ENCODE data around the gene GOLPH3.
"Not testable (repeated sequence)": the region's sequence is repeated elsewhere in the genome, so short reads cannot be mapped to it uniquely, and the experiment has no call there.

The GOLPH3 gene

GRCh38 chr5:32174011-32174870 lies at the start of gene GOLPH3:
Gene GOLPH3, minus strand, starts transcription at chr5:32174319. Its CDS starts 285 bp downstream, at chr5:32174034.
- peak; percentile 91 for DNase-seq

GRCh38 chr5:32222723-32223470 lies 48.8 kb upstream of the GOLPH3 start:
- DNase-seq, result peak; percentile 27

DNA sequence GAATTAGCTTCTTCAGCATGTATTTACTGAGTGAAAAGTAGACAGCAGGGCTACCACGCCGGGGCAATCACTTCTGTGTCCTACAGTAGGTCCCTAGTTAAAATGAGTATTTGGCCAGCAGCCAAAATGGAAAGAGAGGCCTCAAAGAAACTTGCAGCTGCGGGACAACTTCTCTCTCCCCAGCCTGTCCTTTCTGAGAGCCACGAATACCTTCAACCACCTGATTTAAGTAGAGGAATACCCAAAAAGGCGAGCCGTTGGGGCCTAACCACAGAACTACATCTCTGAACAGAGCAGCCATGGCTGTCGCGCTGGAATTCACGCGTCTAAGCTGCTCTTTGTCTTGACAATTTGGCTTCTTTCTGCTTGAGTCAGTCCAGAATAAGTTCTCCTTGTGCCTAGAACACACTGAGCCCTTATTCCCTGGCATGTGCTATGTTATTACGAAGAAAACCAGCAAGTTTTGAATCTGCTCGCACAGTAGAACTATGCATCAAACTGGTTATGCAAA lies 43.8 kb upstream of the GOLPH3 start:
- DNase-seq, result no peak

GRCh38 chr5:32214344-32214743 lies 40.2 kb upstream of the GOLPH3 start:
- DNase-seq, result not testable (repeated sequence)

DNA sequence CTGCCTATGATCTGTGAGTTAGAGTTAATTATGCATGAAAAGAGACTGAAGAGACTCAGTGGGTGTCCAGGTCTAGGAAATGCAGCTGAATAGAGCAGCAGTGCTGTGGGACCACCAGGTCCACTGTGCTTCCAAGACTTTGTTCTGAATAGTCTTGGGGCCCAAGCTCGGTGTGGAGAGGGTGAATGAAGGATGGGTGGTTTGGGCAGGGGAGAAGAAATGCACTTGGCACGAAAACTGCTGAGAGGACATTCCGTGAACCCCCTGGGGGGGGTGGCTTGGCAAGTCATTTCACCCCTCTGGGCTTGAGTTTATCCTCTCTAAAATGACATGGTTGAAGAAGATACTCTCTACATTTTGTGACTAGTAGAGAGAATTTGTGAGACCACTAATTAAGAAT lies 36.0 kb upstream of the GOLPH3 start:
- no peak for DNase-seq

- not testable (repeated sequence) for DNase-seq
Observed at GRCh38 chr5:32208837-32209236, 34.7 kb upstream of the GOLPH3 start.

DNA sequence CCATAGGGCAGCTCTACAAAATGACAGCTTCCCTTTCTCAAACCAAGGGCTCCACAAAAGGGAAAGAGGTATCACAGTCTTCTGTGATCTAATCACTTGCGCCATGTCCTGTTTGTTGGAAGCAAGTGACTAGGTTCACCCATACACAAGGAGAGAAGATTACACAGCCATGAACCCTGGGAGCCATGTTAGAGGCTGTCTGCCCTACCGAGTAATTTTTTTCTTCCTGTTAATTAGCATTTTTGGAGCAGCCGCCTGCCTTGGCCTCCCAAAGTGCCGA lies 33.2 kb upstream of the GOLPH3 start:
- no peak for DNase-seq

DNA sequence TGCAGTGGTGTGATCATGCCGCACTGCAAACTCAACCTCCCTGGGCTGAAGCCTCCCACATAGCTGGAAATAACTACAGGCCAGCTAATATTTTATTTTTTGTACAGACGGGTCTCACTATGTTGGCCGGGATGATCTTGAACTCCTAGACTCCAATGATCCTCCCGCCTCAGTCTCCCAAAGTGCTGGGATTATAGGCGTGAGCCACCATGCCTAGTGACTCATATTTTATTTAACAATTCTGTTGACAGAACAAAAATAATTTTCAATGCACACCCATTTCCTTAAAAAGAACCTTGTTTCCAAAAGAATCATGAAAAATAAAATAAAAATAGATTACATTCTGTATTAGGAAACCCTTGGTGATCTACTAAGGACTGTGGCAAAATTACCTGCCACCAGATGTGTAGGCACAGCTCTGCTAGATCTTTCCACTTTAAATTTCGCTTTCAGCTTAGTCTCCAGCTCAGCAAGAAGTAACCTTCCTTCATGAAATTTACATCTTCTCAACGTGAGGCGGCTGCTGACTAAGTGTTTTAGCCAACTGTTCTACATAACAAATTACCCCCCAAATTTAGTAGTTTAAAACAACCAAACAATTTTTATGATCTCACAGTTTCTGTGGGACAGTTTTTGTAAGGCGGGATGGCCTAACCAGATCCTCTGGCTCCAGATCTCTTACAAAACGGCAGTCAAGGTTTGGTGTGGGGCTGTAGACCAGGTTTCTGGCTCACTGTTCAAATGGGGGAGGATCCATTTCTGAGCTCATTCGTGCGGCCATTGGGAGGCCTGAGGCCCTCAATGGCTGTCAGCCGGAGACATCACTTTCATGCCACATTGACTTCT lies 32.6 kb upstream of the GOLPH3 start:
- DNase-seq, result no peak

GRCh38 chr5:32206053-32206452 lies 31.9 kb upstream of the GOLPH3 start:
- no peak for DNase-seq

DNA sequence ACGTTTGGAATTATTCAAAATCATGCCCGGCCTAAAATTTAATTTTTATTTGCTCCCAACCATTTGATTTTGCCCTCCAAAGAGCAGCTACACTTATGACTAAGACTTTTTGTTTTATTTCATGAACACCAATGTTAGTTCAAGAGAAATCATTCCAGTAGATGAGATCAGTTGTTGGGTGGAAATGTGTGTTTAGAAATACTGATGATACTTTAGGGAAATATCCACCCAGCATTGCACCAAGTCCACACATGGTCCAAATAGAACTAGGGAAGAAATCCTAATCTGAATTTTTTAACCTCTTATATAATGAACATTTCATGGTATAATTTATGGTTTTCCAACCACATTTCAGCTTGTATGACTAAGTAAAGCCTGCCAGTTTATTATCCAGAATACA lies 28.3 kb upstream of the GOLPH3 start:
- DNase-seq, result peak; percentile 71

- DNase-seq, result peak; percentile 14
Observed at GRCh38 chr5:32201122-32201753, 27.1 kb upstream of the GOLPH3 start.

DNA sequence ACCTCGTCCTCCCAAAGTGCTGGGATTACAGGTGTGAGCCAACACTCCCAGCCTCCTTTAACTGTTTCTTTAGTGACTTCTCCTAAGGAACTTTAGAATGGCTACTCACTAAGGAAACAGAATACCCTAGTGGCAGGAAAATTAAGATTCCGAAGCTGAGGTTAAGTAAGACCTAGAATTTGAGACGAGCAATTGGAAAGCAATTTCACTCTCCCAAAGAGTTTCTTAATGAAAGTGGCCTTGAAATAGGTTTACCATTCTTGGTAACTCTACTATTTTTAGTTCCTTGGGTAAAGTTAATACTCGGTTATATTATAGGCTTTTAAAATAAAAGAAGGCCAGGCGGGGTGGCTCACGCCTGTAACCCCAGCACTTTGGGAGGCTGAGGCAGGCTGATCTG lies 22.9 kb upstream of the GOLPH3 start:
- DNase-seq, result no peak

DNA sequence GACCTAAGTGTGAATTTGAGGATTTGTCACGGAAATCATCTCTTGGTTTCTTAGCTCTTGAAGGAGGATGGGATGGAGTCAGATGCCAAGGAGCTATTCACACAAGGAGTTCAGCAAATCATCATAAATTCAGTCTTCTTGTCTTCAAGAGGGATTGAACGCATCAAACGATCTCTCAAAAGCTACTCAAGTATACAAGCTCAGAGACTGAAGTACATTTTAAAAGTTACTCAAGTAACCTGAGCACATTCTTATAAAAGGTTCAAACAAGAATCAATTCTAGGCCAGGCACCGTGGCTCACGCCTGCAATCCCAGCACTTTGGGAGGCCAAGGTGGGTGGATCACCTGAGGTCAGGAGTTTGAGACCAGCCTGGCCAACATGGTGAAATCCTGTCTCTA lies 21.1 kb upstream of the GOLPH3 start:
- no peak for DNase-seq

DNA sequence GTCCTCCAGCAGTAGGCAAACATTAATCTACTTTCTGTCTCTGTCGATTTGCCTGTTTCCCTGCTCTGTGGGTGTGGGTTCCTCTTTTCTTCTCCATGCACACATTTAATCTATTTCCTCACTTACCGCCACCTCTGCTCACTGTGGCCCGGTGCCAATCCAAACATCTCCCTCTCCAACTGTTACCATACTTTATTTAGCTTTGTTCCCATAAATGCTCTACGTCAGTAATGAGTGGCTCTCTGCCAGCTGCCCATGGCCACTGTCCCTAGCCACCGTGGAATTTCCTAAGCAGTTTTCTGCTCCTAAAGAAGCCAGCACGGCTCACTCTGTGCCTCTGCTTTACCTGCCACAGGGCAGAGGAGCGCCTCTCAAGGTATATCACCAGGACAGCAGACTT lies 19.5 kb upstream of the GOLPH3 start:
- DNase-seq, result peak; percentile 91

- peak; percentile 91 for DNase-seq
Observed at GRCh38 chr5:32190095-32190494, 16.0 kb upstream of the GOLPH3 start.

- no peak for DNase-seq
Observed at GRCh38 chr5:32187675-32188074, 13.6 kb upstream of the GOLPH3 start.

DNA sequence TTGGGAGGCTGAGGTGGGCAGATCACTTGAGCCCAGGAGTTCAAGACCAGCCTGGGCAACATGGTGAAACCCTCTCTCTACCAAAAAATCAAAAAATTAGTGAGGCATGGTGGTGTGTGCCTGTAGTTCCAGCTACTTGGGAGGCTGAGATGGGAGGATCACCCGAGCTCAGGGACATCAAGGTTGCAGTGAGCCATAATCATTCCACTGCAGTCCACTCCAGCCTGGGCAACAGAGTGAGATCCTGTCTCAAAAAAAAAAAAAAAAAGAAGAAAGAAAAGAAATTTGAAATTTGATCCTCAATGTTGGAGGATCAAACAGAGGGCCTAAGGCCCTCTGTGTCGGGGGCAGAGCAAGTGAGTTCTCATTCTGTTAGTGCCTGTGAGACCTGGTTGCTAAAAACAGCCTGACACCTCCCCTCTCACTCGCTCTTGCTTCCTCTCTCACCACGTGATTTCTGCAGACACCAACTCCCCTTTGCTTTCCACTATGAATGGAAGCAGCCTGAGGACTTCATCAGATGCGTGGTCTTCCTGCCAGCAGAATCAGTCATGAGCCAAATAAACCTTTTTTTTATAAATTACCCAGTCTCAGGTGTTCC lies 8.4 kb upstream of the GOLPH3 start:
- no peak for DNase-seq

- peak; percentile 60 for DNase-seq
Observed at GRCh38 chr5:32173267-32174010, 680 bp downstream of the GOLPH3 start.

GRCh38 chr5:32172923-32173266 lies 1.2 kb downstream of the GOLPH3 start:
- DNase-seq, result no peak

DNA sequence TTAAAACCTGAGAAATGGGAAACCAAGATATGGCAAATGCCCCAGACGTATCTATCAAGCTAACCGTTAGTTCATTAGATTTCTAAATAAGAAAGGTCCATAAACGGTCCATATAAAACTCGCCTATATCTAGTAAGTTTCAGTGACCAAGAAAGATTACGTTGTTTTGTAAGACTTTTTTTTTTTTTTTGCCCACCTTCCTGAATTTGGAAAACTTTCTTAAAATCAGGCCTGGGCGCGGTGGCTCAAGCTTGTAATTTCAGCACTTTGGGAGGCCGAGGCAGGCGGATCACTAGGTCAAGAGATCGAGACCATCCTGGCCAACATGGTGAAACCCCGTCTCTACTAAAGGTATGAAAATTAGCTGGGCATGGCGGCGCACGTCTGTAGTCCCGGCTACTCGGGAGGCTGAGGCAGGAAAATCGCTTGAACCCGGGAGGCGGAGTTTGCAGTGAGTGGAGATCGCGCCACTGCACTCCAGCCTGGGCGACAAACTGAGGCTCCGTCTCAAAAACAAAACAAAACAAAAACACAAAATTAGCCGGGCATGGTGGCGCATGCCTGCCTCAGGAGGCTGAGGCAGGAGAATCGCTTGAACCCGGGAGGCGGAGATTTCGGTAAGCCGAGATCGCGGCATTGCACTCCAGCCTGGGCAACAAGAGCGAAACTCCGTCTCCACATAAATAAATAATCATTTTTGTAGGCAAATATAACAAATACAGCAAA lies 1.8 kb downstream of the GOLPH3 start:
- DNase-seq, result peak; percentile 16
